GM21723 (cell line): ENCODE data around the gene PCBP1.
"Not testable (repeated sequence)": the region's sequence is repeated elsewhere in the genome, so short reads cannot be mapped to it uniquely, and the experiment has no call there.

Experiments
- ATAC-seq: cut with Tn5 transposase; IDR thresholded peaks from one replicate; pipeline ENCODE4 v1.9.1; 2021; ENCODE audit warnings: mild to moderate bottlenecking, moderate library complexity; ENCODE audit not compliant: unreplicated experiment

PCBP1 gene

DNA sequence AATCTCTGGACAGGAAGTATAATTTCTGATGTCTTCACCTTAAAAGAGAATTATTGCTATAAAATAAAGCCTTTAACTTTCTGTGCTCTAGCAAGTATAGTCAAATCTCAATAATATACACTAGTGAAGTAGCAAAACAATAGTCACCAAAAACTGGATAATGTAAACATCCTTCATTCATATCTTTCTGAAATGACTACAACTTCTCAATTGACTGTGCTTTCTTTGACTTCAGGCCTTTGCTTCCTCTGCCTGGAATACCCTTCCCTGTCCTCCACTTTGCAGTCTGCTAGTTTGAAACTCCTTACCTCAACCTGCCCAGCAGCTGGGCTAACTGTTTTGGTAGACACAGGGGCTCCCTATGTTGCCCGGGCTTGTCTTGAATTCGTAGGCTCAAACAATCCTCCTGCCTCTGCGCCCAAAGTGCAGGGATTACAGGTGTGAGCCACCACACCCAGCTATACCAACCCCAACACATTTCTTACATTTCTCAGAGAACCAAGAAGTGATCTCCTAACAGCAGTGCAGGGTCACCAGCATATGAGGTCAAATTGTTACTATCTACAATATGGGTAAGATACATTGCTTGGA is 6.6 kb upstream of the PCBP1 start:
- ATAC-seq: no peak

GRCh38 chr2:70081221-70081620 is 6.1 kb upstream of the PCBP1 start:
- no peak for ATAC-seq

GRCh38 chr2:70083344-70084156 is 3.7 kb upstream of the PCBP1 start:
- no peak for ATAC-seq

DNA sequence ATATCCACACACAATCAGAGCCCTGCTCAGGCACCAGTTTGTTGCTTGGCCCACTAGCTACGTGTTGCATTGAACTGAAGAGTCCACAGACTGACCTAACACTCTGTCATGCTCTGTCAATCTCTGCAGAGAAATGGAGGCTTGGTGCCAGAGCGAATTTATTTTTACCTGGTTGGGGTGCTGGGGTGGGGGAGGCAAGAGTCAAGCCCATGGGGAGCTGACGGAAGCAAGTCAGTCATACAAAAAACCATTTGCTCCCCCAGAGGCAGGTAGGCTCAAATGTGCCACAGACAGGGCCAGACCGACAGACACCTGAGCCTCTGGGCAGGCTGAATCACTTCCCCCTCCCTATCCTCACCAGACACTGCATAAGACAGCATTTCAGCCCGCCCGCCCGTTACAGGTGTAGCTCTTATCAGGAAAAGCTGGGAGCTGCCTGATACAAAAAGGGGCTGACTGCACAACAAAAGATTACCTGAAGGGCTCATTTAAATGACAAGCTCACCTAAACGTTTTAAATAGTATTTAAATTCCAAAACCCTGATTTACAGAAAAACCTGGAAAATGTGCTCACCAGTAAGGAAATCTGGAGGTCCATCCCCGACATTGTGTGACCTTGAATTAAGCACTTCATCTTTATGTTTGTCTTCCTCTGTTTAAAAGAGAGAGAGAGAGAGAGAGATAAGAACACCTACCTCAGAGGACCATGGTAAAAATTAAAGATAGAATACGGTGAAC is 2.1 kb upstream of the PCBP1 start:
- ATAC-seq: no peak

GRCh38 chr2:70085711-70086277 is 1.5 kb upstream of the PCBP1 start:
- ATAC-seq: no peak

GRCh38 chr2:70086278-70086837 is 919 bp upstream of the PCBP1 start:
- peak; percentile 38 for ATAC-seq

- no peak for ATAC-seq
Measured at GRCh38 chr2:70087702-70088597, 673 bp downstream of the PCBP1 start.

GRCh38 chr2:70088598-70089219 is 1.4 kb downstream of the PCBP1 start:
- ATAC-seq: no peak

DNA sequence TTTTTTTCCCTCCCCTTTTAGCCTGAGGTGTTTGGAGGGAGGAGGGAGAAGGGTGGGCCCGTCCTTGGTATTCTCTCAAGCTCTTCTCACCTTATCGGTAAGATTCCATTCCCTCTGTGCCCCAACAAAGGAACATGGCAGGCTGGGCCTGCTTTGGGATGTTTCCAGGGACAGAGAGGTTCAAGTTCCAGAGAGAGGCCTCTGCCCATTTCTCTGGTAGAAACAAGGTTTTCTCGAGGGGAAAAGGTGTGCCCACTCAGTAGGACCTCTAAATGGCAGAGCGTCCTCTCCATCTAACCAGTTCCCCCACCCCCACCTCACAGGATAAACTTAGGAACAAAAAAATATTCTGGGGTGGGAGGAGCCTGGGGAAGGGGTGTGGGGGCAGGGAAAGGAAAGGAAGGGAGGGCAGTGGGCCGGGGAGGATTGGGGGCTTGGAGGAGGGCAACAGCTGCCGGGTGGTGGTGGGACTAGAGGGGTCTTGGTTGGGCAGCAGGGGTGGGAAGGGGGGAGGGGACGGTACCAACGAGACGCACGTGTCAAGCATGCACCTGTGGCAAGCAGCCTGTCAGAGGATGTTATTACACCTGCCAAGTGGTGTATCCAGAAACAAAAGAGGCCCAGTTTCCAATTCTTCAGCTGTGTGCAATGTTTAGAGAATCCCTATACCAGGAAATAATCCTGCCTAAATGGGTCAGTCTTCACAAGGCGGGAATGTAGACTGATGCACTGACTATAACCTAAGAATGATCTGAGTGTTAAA is 2.1 kb downstream of the PCBP1 start:
- ATAC-seq: no peak

- no peak for ATAC-seq
Measured at GRCh38 chr2:70089983-70090525, 2.8 kb downstream of the PCBP1 start.

- ATAC-seq: no peak
Measured at GRCh38 chr2:70090706-70091334, 3.5 kb downstream of the PCBP1 start.

GRCh38 chr2:70091364-70091763 is 4.1 kb downstream of the PCBP1 start:
- ATAC-seq: no peak

GRCh38 chr2:70091816-70092215 is 4.5 kb downstream of the PCBP1 start:
- ATAC-seq: no peak

- ATAC-seq: not testable (repeated sequence)
Measured at GRCh38 chr2:70092576-70093243, 5.4 kb downstream of the PCBP1 start.

DNA sequence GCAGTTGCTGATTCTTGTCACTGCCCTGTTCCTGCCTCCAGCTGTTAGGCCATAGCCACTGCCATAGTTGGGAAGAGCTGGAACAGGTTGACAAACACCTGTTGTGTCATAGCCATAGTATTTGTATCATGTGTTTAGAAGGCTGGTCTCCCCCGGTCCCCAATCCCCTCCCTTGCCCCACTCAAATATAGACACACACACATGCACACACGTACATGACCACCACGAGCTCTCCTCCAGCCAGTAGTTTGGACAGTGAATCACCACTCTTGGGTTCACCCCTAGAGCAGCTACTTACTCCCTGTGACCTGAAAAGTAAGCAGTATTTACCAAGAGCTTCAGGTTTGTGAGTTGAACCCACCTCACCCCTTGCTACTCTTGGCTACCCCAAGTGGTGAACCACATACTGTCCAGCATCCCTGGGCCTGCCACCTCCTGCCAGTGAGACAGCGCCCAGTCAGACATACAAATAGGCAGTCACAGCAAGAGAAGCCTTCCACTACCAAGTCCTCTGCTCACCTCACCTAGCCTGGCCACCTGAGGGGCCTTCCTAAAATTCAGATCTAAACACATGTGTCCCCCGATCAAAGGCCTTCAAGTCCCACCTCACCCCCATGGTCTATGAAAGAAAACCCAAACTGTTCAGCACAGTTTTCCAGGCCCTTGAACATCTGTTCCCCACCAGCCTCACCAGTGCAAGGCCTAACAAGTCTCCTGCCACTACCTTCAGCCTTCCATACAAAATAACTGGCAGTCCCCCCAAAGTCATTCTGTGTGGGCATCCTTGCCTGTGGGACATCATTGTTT is 7.1 kb downstream of the PCBP1 start:
- no peak for ATAC-seq

DNA sequence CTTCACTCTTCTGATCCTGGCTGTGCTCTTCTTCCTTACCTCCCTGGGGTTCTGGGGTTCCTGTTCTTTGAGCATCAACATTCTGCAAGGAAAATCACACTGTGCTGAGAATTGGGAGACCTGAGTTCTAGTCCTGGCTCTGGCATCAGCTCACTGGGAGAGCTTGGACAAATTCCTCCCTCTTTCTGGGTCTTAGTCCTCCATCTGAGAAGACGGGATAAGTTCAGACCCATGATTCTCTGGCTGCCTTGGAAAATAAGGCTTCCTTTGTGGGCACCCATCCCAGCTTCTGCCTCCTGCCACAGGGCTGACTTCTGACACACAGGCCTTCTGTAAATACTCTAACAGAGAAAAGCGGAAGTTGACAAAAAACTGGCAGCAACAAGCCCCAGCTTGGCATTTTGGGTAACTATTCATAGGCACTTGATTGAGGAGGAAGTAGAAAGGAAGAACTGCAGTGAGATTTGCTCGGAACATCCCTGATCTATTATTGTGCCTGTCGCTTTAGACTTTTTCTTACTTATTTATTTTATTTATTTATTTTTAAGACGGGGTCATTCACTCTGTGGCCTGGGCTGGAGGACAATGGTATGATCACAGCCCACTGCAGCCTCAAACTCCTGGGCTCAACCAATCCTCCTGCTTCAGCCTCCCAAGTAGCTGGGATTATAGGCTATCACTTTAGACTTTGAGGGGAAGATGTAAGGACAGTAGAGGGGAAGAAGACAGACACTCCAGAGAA is 7.9 kb downstream of the PCBP1 start:
- no peak for ATAC-seq
